GM06990 (cell line): ENCODE results near the gene GSK3B.

Experiments used
- DNase-seq: peaks from one replicate; pipeline ENCODE4 v3.0.0-alpha.2; 2011; ENCODE audit not compliant: insufficient read length; ENCODE audit errors: extremely low read depth
- H3K27me3 ChIP-seq: replicated peaks from 2 replicates; pipeline ENCODE4 v1.6.0; 2011; ENCODE audit warnings: low read length; ENCODE audit not compliant: control insufficient read depth, insufficient read depth
- H3K36me3 ChIP-seq: 2 replicates; pipeline ENCODE4 v1.5.1; 2011; ENCODE audit warnings: low read length; ENCODE audit not compliant: control insufficient read depth, insufficient read depth
- H3K4me3 ChIP-seq: replicated peaks from 2 replicates; pipeline ENCODE4 v1.5.1; 2011; ENCODE audit warnings: low read depth, mild to moderate bottlenecking, control low read depth, low read length
- CTCF ChIP-seq: IDR thresholded peaks from 2 replicates; pipeline ENCODE4 v1.5.1; 2011; ENCODE audit warnings: low read length, control low read depth, mild to moderate bottlenecking, inconsistent platforms; ENCODE audit not compliant: insufficient read depth, poor library complexity, severe bottlenecking

Gene GSK3B

GRCh38 chr3:119808244-119808643, 286.0 kb downstream of the GSK3B start:
- TF ChIP-seq CTCF = no peak
- no peaks in the 10 kb centered on the region for H3K27me3 ChIP-seq
- H3K4me3 ChIP-seq = no peak overlapping the region
- no peak for DNase-seq
- H3K36me3 ChIP-seq = no peaks in the 10 kb centered on the region

- Histone ChIP-seq H3K4me3 (no peak overlapping the region), H3K36me3 (no peaks in the 10 kb centered on the region), H3K27me3 (0 out of 2 replicates have a peak, but pooled peaks cover 1% of the 10 kb centered on the region)
- TF ChIP-seq CTCF = no peak
- DNase-seq = no peak
Observed at GRCh38 chr3:119800844-119801243, 293.4 kb downstream of the GSK3B start.

- DNase-seq = no peak
- TF ChIP-seq CTCF = no peak
- Histone ChIP-seq H3K27me3 (0 out of 2 replicates have a peak, but pooled peaks cover 1% of the 10 kb centered on the region), H3K36me3 (no peaks in the 10 kb centered on the region), H3K4me3 (no peak overlapping the region)
Observed at GRCh38 chr3:119796785-119797184, 297.5 kb downstream of the GSK3B start.

GRCh38 chr3:119796368-119796767, 297.9 kb downstream of the GSK3B start:
- no peak for TF ChIP-seq CTCF
- H3K4me3 ChIP-seq = no peak overlapping the region
- no peaks in the 10 kb centered on the region for H3K36me3 ChIP-seq
- DNase-seq = no peak
- 0 out of 2 replicates have a peak, but pooled peaks cover 1% of the 10 kb centered on the region for H3K27me3 ChIP-seq

GRCh38 chr3:119795849-119796248, 298.4 kb downstream of the GSK3B start:
- no peak for TF ChIP-seq CTCF
- no peak for DNase-seq
- Histone ChIP-seq H3K36me3 (no peaks in the 10 kb centered on the region), H3K4me3 (no peak overlapping the region), H3K27me3 (0 out of 2 replicates have a peak, but pooled peaks cover 1% of the 10 kb centered on the region)

- no peak for TF ChIP-seq CTCF
- no peak for DNase-seq
- H3K27me3 ChIP-seq = 0 out of 2 replicates have a peak, but pooled peaks cover 1% of the 10 kb centered on the region
Observed at GRCh38 chr3:119794971-119795612, 299.2 kb downstream of the GSK3B start.

More at GRCh38 chr3:119794971-119795612, 299.2 kb downstream of the GSK3B start:
- Histone ChIP-seq H3K4me3 (no peak overlapping the region), H3K36me3 (no peaks in the 10 kb centered on the region)
